ENCODE data around the gene PRR36. TPM values are rescaled to one million over a fixed set of nuclear protein-coding genes. Genes with fewer than 3 reads are reported as not detected.
A peak's percentile ranks its signal among the peaks of the same experiment; 100 is the strongest.

The PRR36 gene
- total and polyA plus RNA-seq, 4 experiments from 2014 or later, result 0.06 to 0.36 (median 0.29) TPM; not detected in 1

DNA sequence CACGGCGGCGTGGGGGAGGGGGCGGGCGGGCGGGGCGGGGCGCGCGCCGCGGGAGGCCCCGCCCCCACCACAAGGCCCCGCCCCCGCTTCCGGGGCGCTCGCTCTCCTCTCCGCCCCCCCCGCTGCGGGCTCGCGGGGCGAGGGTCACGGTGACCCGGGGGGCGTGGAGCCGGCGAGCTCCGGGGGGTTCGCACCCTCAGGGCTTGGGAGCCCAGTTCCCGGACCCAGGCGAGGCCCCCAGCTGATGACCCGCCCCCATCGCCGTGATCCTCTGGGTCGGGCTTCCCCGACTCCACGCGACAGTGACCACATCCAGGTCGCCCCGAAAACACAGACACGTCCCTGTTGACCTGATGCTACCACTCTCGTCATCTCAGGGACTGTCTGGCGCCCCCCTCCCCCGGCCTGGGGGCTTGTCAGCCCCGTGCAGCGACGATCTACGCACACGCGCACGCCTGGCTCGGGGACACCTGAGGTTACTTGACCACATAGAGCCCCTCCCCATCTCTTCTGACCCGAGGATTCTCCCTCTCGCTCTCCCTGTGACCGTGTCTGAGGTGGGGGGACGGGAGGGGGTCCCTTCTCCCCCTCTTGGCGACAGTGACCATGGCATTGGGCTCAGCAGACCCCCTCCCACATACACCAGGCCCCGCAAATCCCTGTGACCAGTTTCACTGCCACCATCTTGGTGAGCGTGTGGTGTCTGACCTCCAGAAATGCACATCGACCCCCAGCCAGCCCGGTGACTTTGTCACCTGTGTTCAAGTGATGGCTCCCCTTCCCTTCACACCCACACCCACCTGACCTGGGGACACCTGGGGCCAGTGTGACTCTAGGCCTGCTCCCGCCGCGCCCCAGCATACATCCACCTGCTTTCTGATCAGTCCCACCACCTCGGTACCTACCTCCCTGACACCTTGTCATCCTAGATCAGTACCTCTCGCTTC is 30.2 kb upstream of the PRR36 start:
- Mint-ChIP-seq H3K27me3 (peaks cover 2 to 4% of the 10 kb centered on the region in 2 donors), H3K4me1 (peaks cover 15 to 37% (median 26%) of the 10 kb centered on the region in 4 donors), H3K4me3 (peak overlapping the region; percentile 74 to 99 (median 88)), H3K9me3 (peaks cover 0 to 5% (median 1%) of the 10 kb centered on the region in 8 donors), H3K36me3 (peaks cover 0 to 18% of the 10 kb centered on the region in 2 donors), H3K27ac (peak overlapping the region; percentile 89 to 97 (median 94))
- POLR2A ChIA-PET (ENCODE audit: partially characterized antibody), result interaction anchor here (0.6 to 2.5 kb wide), 14 partner anchors 9 to 835 kb away, joined by 3 to 82 read pairs (median 4); partner anchors contain the start of genes ELAVL1, SNAPC2, TGFBR3L and TIMM44
- Histone ChIP-seq H3K27me3 (ENCODE audit: insufficient read depth, low read length) (no peaks in the 10 kb centered on the region), H3K9me3 (ENCODE audit: control insufficient read depth in 1 of 2, low read length in 2 of 2) (no peaks in the 10 kb centered on the region), H3K4me3 (ENCODE audit: low read length in 2 of 2) (peak overlapping the region; percentile 61 to 96), H3K36me3 (ENCODE audit: insufficient read depth, low read length) (peaks cover 5% of the 10 kb centered on the region), H3K27ac (ENCODE audit: low read depth, low read length) (peak overlapping the region; percentile 83), H3K4me1 (ENCODE audit: insufficient read depth, low read length) (peaks cover 32% of the 10 kb centered on the region)
- intact Hi-C loops (cut with micrococcal nuclease), result no loop called here
- DNase-seq, result peak; percentile 80 to 93 (median 81)
- CTCF ChIA-PET (ENCODE audit: partially characterized antibody), result interaction anchor here (0.6 to 4.0 kb wide), 11 partner anchors 14 to 262 kb away, joined by 3 to 33 read pairs (median 3); partner anchors contain the start of genes SNAPC2 and TIMM44

DNA sequence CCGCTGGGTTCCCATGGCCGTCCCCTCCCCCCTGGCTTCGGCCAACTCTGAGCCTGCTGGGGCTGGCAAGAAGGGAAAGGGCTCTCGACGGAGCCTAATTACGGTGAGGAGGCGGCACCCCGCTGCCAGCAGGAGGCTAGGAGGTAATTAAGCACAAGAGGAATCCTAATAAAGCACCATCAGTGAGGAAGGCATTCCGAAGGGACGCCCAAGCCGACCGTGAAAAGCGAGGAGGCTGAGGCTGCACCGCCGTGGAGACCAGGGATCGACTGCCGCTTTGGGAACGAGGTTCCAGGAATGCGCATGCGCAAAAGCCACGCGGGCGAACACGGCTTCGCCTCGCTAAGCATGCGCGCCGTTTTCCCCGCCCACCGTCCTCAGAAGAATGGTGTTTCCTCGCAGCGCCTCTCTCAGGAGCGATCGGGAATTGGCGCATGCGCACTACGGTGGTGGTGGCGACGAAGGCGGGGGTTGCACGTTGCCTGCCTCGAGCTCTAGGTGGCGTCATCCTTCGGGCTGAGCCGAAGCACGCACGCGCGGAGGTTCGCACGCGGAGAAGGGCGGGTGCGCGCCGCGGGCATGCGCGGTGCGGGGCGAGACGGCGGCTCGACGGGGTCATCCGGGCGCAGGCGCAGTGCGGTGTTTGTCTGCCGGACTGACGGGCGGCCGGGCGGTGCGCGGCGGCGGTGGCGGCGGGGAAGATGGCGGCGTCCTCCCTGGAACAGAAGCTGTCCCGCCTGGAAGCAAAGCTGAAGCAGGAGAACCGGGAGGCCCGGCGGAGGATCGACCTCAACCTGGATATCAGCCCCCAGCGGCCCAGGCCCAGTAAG is 29.3 kb upstream of the PRR36 start, which contains the start of gene MAP2K7:
MAP2K7 (plus strand) TSS at position 634 of the 830 bp plus-strand sequence; CDS start at position 702, 68 bp downstream.
- ChIA-PET CTCF (ENCODE audit: partially characterized antibody) (interaction anchor here (0.6 to 4.0 kb wide), 11 partner anchors 15 to 263 kb away, joined by 3 to 33 read pairs (median 3); partner anchors contain the start of genes SNAPC2 and TIMM44), POLR2A (ENCODE audit: partially characterized antibody) (interaction anchor here (1.0 to 2.5 kb wide), 13 partner anchors 10 to 834 kb away, joined by 3 to 82 read pairs (median 5); partner anchors contain the start of genes ELAVL1, SNAPC2, TGFBR3L and TIMM44)
- Mint-ChIP-seq H3K36me3 (peaks cover 0 to 18% of the 10 kb centered on the region in 2 donors), H3K9me3 (peaks cover 0 to 5% (median 1%) of the 10 kb centered on the region in 8 donors), H3K27me3 (peaks cover 2 to 5% of the 10 kb centered on the region in 2 donors), H3K4me3 (peak within 1 kb of the TSS; percentile 88 to 99 (median 90)), H3K4me1 (peaks cover 15 to 37% (median 26%) of the 10 kb centered on the region in 4 donors), H3K27ac (peak within 1 kb of the TSS; percentile 94 to 100 (median 97))
- intact Hi-C loops (cut with micrococcal nuclease), result loop anchor here (1.0 kb wide), 4 partner anchors 17 to 73 kb away; partner anchors contain the start of genes EVI5L, SNAPC2 and TIMM44
- DNase-seq, result peak; percentile 100
- Histone ChIP-seq H3K4me3 (ENCODE audit: low read length in 2 of 2) (peak within 1 kb of the TSS; percentile 61 to 96), H3K36me3 (ENCODE audit: insufficient read depth, low read length) (peaks cover 5% of the 10 kb centered on the region), H3K27me3 (ENCODE audit: insufficient read depth, low read length) (no peaks in the 10 kb centered on the region), H3K9me3 (ENCODE audit: control insufficient read depth in 1 of 2, low read length in 2 of 2) (no peaks in the 10 kb centered on the region), H3K4me1 (ENCODE audit: insufficient read depth, low read length) (peaks cover 32% of the 10 kb centered on the region), H3K27ac (ENCODE audit: low read depth, low read length) (peak within 1 kb of the TSS; percentile 83)

DNA sequence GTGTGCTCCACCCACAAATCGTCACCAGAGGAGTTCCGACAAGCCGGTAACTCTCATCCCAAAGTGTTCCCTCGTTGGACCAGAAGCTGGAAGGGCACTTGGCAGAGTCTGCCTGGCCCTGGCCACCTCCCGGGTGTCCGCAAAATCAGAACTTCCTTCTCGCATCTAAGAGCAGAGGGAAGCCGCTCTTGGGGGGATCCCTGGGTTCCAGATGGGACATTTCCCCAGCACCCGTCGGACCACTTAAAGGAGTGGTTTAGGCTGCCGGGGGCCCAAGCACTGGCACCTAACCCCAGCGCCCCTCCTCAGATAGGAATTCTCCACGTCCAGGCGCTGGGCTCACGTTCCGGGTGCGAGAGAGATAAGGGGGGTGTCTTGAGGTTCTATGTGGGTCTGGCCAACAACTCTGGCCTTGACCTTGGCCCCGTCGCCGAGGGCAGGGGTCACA is 28.6 kb upstream of the PRR36 start:
- H3K9me3 Mint-ChIP-seq, result peaks cover 0 to 5% (median 1%) of the 10 kb centered on the region in 8 donors
- Histone ChIP-seq H3K27ac (ENCODE audit: low read depth, low read length) (peak overlapping the region; percentile 83), H3K9me3 (ENCODE audit: control insufficient read depth in 1 of 2, low read length in 2 of 2) (no peaks in the 10 kb centered on the region), H3K36me3 (ENCODE audit: insufficient read depth, low read length) (peaks cover 5% of the 10 kb centered on the region), H3K27me3 (ENCODE audit: insufficient read depth, low read length) (no peaks in the 10 kb centered on the region), H3K4me1 (ENCODE audit: insufficient read depth, low read length) (peaks cover 32% of the 10 kb centered on the region), H3K4me3 (ENCODE audit: low read length in 2 of 2) (peak overlapping the region; percentile 57 to 96)
- H3K4me3 Mint-ChIP-seq, result peak overlapping the region; percentile 83 to 99 (median 90)
- peak overlapping the region; percentile 85 to 100 (median 97) for H3K27ac Mint-ChIP-seq
- H3K36me3 Mint-ChIP-seq, result peaks cover 0 to 18% of the 10 kb centered on the region in 2 donors
- intact Hi-C loops (cut with micrococcal nuclease), result loop anchor here (1.0 kb wide), 4 partner anchors 17 to 73 kb away; partner anchors contain the start of genes EVI5L, SNAPC2 and TIMM44
- DNase-seq, result no peak
- POLR2A ChIA-PET (ENCODE audit: partially characterized antibody), result interaction anchor here (1.0 to 2.5 kb wide), 11 partner anchors 10 to 834 kb away, joined by 3 to 82 read pairs (median 5); partner anchors contain the start of genes ELAVL1, SNAPC2, TGFBR3L and TIMM44
- peaks cover 15 to 37% (median 26%) of the 10 kb centered on the region in 4 donors for H3K4me1 Mint-ChIP-seq
- CTCF ChIA-PET (ENCODE audit: partially characterized antibody), result interaction anchor here (1.1 to 4.0 kb wide), 7 partner anchors 15 to 50 kb away, joined by 3 to 33 read pairs (median 8); partner anchors contain the start of genes SNAPC2 and TIMM44
- H3K27me3 Mint-ChIP-seq, result peaks cover 2 to 5% of the 10 kb centered on the region in 2 donors

DNA sequence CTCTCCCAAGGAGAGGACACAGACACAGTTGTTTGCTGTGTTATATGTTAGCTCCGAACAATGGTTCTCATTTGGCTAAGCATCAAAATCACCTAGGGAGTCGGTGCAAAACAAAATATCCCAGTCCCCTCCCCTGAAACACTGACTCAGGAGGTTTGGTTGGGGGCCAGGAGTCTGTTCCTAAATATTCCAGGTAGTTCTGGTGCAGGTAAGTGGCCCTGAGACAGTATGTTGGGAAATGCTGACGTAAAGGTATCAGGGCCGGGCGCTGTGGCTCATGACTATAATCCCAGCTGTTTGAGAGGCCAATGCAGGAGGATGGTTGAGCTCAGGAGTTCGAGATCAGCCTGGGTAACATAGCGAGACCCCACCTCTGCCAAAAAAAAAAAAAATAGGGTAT is 27.1 kb upstream of the PRR36 start:
- no peak overlapping the region for H3K27ac Mint-ChIP-seq
- peaks cover 5% of the 10 kb centered on the region for H3K36me3 ChIP-seq (ENCODE audit: insufficient read depth, low read length)
- H3K27ac ChIP-seq (ENCODE audit: low read depth, low read length), result no peak overlapping the region
- H3K27me3 Mint-ChIP-seq, result peaks cover 2 to 5% of the 10 kb centered on the region in 2 donors
- H3K27me3 ChIP-seq (ENCODE audit: insufficient read depth, low read length), result no peaks in the 10 kb centered on the region
- H3K9me3 Mint-ChIP-seq, result peaks cover 0 to 5% (median 1%) of the 10 kb centered on the region in 8 donors
- ChIA-PET POLR2A (ENCODE audit: partially characterized antibody) (interaction anchor here (1.1 kb wide), 1 partner anchor 32 kb away, joined by 3 read pairs; no protein-coding TSS in a partner anchor), CTCF (ENCODE audit: partially characterized antibody) (interaction anchor here (2.6 to 4.0 kb wide), 2 partner anchors 32 to 43 kb away, joined by 10 to 33 read pairs; partner anchors contain the start of gene TIMM44)
- intact Hi-C loops (cut with micrococcal nuclease), result no loop called here
- H3K9me3 ChIP-seq (ENCODE audit: control insufficient read depth in 1 of 2, low read length in 2 of 2), result no peaks in the 10 kb centered on the region
- H3K4me3 ChIP-seq (ENCODE audit: low read length in 2 of 2), result no peak overlapping the region
- H3K4me1 ChIP-seq (ENCODE audit: insufficient read depth, low read length), result peaks cover 27% of the 10 kb centered on the region
- no peak for DNase-seq
- no peak overlapping the region for H3K4me3 Mint-ChIP-seq
- peaks cover 0 to 18% of the 10 kb centered on the region in 2 donors for H3K36me3 Mint-ChIP-seq
- peaks cover 15 to 36% (median 24%) of the 10 kb centered on the region in 4 donors for H3K4me1 Mint-ChIP-seq

DNA sequence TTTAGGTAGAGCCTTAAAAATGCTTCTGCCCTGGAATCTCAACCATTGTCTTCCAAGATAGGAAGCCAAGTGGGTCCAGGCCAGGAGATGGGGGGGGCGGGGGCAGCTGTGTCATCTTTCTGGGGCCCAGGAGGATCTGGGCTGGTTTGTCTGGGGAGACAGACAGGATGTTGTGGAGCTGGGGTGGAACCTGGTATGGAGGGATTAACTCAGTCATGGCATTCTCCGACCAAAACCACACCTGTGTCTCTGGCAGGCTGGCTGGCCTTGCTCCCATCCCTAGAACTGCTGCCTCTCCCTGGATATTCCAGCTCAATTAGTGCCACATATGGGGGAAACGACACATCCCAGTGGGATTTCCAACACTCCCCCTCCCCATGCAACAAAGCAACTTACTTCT is 26.7 kb upstream of the PRR36 start:
- Histone ChIP-seq H3K27ac (ENCODE audit: low read depth, low read length) (no peak overlapping the region), H3K4me3 (ENCODE audit: low read length in 2 of 2) (no peak overlapping the region), H3K9me3 (ENCODE audit: control insufficient read depth in 1 of 2, low read length in 2 of 2) (no peaks in the 10 kb centered on the region), H3K36me3 (ENCODE audit: insufficient read depth, low read length) (peaks cover under 1% of the 10 kb centered on the region), H3K27me3 (ENCODE audit: insufficient read depth, low read length) (no peaks in the 10 kb centered on the region), H3K4me1 (ENCODE audit: insufficient read depth, low read length) (peaks cover 24% of the 10 kb centered on the region)
- intact Hi-C loops (cut with micrococcal nuclease), result no loop called here
- Mint-ChIP-seq H3K4me3 (no peak overlapping the region), H3K27ac (no peak overlapping the region), H3K36me3 (peaks cover 0 to 17% of the 10 kb centered on the region in 2 donors), H3K27me3 (peaks cover 2 to 5% of the 10 kb centered on the region in 2 donors), H3K9me3 (peaks cover 0 to 5% (median 1%) of the 10 kb centered on the region in 8 donors), H3K4me1 (peaks cover 15 to 32% (median 22%) of the 10 kb centered on the region in 4 donors)
- ChIA-PET POLR2A (ENCODE audit: partially characterized antibody) (interaction anchor here (1.1 to 1.8 kb wide), 2 partner anchors 32 to 43 kb away, joined by 3 to 5 read pairs; partner anchors contain the start of gene TIMM44), CTCF (ENCODE audit: partially characterized antibody) (interaction anchor here (2.6 to 4.0 kb wide), 2 partner anchors 32 to 43 kb away, joined by 10 to 33 read pairs; partner anchors contain the start of gene TIMM44)
- DNase-seq, result no peak

DNA sequence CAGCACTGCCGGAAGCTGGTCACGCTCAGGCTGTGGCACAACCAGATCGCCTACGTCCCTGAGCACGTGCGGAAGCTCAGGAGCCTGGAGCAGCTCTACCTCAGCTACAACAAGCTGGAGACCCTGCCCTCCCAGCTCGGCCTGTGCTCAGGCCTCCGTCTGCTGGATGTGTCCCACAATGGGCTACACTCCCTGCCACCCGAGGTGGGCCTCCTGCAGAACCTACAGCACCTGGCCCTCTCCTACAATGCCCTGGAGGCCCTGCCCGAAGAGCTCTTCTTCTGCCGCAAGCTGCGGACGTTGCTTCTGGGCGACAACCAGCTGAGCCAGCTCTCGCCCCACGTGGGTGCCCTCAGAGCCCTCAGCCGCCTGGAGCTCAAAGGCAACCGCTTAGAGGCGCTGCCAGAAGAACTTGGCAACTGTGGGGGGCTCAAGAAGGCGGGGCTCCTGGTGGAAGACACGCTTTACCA is 26.2 kb upstream of the PRR36 start:
- no peaks in the 10 kb centered on the region for H3K36me3 ChIP-seq (ENCODE audit: insufficient read depth, low read length)
- ChIA-PET POLR2A (ENCODE audit: partially characterized antibody) (interaction anchor here (0.5 to 1.8 kb wide), 4 partner anchors 13 to 43 kb away, joined by 3 to 5 read pairs (median 4); partner anchors contain the start of gene TIMM44), CTCF (ENCODE audit: partially characterized antibody) (interaction anchor here (1.7 to 4.0 kb wide), 3 partner anchors 31 to 43 kb away, joined by 4 to 33 read pairs (median 10); partner anchors contain the start of gene TIMM44)
- intact Hi-C loops (cut with micrococcal nuclease), result no loop called here
- peaks cover 21% of the 10 kb centered on the region for H3K4me1 ChIP-seq (ENCODE audit: insufficient read depth, low read length)
- H3K4me3 Mint-ChIP-seq, result no peak overlapping the region
- peaks cover 12 to 27% (median 19%) of the 10 kb centered on the region in 4 donors for H3K4me1 Mint-ChIP-seq
- no peak for DNase-seq
- no peak overlapping the region for H3K27ac ChIP-seq (ENCODE audit: low read depth, low read length)
- H3K27me3 Mint-ChIP-seq, result peaks cover 2 to 5% of the 10 kb centered on the region in 2 donors
- no peak overlapping the region for H3K4me3 ChIP-seq (ENCODE audit: low read length in 2 of 2)
- H3K9me3 Mint-ChIP-seq, result peaks cover 0 to 5% (median 1%) of the 10 kb centered on the region in 8 donors
- H3K27ac Mint-ChIP-seq, result no peak overlapping the region
- H3K36me3 Mint-ChIP-seq, result peaks cover 0 to 14% of the 10 kb centered on the region in 2 donors
- H3K9me3 ChIP-seq (ENCODE audit: control insufficient read depth in 1 of 2, low read length in 2 of 2), result no peaks in the 10 kb centered on the region
- no peaks in the 10 kb centered on the region for H3K27me3 ChIP-seq (ENCODE audit: insufficient read depth, low read length)
